Neutrophil (primary cell): ENCODE data around the gene C1QTNF7.

Experiments used
- H3K27ac ChIP-seq: fragments of 200-600 bp; sonication (generic); 2 replicates; pipeline ENCODE4 v1.5.1; 2016; ENCODE audit warnings: mild to moderate bottlenecking, moderate library complexity
- H3K27me3 ChIP-seq: fragments of 200-600 bp; sonication (generic); 2 replicates; pipeline ENCODE4 v1.6.0; 2016; ENCODE audit warnings: mild to moderate bottlenecking
- H3K36me3 ChIP-seq: fragments of 200-600 bp; sonication (generic); 2 replicates; pipeline ENCODE4 v1.5.1; 2017
- H3K4me1 ChIP-seq, 2 experiments: fragments of 200-600 bp in 1 of 2; sonication (generic) in 1 of 2; 1 replicate in 1 of 2; 2 replicates in 1 of 2; pipeline versions ENCODE4 v1.5.1 to v1.6.1; 2013 to 2016; ENCODE audit warnings: low read depth in 1 of 2, low read length in 1 of 2, mild to moderate bottlenecking in 1 of 2, moderate library complexity in 1 of 2; ENCODE audit not compliant: control insufficient read depth in 1 of 2, insufficient read depth in 1 of 2
- H3K4me3 ChIP-seq, 2 experiments: fragments of 200-600 bp in 1 of 2; sonication (generic) in 1 of 2; 1 replicate in 1 of 2; 2 replicates in 1 of 2; pipeline ENCODE4 v1.5.1; 2013 to 2016; ENCODE audit warnings: low read depth in 1 of 2, low read length in 1 of 2, mild to moderate bottlenecking in 1 of 2, moderate library complexity in 1 of 2
- H3K9me3 ChIP-seq: fragments of 200-600 bp; sonication (generic); 2 replicates; pipeline ENCODE4 v1.5.1; 2016
- TF ChIP-seq, protein P1 (sequence below): fragments of 200-600 bp; sonication (generic); IDR thresholded peaks from 2 replicates; pipeline ENCODE4 v1.5.1; 2016; ENCODE audit warnings: antibody characterized with exemption

Gene C1QTNF7, protein sequence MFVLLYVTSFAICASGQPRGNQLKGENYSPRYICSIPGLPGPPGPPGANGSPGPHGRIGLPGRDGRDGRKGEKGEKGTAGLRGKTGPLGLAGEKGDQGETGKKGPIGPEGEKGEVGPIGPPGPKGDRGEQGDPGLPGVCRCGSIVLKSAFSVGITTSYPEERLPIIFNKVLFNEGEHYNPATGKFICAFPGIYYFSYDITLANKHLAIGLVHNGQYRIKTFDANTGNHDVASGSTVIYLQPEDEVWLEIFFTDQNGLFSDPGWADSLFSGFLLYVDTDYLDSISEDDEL

DNA sequence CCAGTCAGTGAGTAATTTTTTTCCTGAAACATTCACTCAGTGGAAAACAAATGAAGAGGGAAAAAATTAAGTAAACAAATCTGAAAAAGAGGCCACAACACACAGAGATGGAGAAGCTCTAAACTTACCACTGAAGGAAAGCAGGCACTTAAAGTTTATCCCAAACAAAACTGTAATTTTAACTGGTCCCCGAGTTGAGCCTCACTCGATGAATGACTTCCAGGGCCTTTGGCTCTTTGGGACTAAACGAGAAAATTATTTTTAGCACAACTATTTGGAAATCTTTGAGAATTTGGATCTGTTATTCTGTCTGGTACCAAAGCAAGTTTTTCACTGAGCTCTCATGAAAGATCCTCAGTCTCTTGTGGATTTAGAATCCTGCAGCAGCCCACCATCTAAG lies at the start of gene C1QTNF7:
C1QTNF7 (plus strand) TSS at position 333 of the 400 bp plus-strand sequence. CDS start 7,711 bp downstream, outside the sequence.
- H3K27me3 ChIP-seq, result no peaks in the 10 kb centered on the region
- peaks cover 0 to 11% of the 10 kb centered on the region in 2 experiments for H3K4me1 ChIP-seq
- H3K36me3 ChIP-seq, result no peaks in the 10 kb centered on the region
- no peak within 1 kb of the TSS for H3K27ac ChIP-seq
- H3K4me3 ChIP-seq, result no peak within 1 kb of the TSS
- TF ChIP-seq, protein P1, sequence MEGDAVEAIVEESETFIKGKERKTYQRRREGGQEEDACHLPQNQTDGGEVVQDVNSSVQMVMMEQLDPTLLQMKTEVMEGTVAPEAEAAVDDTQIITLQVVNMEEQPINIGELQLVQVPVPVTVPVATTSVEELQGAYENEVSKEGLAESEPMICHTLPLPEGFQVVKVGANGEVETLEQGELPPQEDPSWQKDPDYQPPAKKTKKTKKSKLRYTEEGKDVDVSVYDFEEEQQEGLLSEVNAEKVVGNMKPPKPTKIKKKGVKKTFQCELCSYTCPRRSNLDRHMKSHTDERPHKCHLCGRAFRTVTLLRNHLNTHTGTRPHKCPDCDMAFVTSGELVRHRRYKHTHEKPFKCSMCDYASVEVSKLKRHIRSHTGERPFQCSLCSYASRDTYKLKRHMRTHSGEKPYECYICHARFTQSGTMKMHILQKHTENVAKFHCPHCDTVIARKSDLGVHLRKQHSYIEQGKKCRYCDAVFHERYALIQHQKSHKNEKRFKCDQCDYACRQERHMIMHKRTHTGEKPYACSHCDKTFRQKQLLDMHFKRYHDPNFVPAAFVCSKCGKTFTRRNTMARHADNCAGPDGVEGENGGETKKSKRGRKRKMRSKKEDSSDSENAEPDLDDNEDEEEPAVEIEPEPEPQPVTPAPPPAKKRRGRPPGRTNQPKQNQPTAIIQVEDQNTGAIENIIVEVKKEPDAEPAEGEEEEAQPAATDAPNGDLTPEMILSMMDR, result no peak
- H3K9me3 ChIP-seq, result no peaks in the 10 kb centered on the region

DNA sequence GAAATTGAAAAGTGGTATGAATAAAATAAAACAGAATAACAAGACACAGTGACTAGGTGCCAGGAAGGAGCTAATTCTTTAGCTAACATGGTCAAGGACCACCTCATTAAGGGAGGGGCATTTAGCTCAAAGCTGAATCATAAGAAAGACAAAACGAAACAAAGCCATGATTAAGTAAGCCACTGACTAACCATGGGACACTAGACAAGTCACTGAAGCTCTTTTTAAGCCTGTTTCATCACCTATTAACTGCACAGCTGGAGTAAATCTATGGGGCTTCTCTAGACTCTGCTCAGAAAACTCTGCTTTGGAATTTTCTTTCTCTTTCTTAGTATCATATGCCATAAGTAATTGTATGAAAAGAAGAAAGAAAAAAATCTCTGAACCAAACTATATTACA lies 49.8 kb upstream of the C1QTNF7 start:
- H3K27me3 ChIP-seq, result no peaks in the 10 kb centered on the region
- no peak overlapping the region for H3K4me3 ChIP-seq
- peaks cover 7% of the 10 kb centered on the region in 2 experiments for H3K4me1 ChIP-seq
- no peaks in the 10 kb centered on the region for H3K36me3 ChIP-seq
- H3K27ac ChIP-seq, result no peak overlapping the region
- TF ChIP-seq, protein P1, result no peak
- H3K9me3 ChIP-seq, result no peaks in the 10 kb centered on the region

DNA sequence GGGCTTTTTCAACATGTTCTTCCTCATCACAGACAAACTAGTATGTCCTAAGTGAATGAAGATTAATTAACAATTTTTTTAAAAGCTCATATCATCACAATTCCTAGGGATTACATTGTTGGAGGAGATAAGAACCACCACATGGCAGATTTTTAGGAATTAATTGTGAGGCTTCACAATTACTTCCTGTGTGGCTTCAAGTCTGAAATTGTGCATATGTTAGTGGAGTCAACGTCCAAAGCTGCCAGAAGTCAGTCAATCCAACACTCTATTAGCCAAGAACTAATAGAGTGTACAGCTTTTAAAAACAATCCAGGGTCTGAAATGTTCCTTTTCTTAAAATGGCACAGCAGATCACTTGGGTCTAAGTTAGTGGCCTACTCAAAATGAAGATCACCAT lies 49.3 kb upstream of the C1QTNF7 start:
- TF ChIP-seq, protein P1, result no peak
- H3K27ac ChIP-seq, result no peak overlapping the region

DNA sequence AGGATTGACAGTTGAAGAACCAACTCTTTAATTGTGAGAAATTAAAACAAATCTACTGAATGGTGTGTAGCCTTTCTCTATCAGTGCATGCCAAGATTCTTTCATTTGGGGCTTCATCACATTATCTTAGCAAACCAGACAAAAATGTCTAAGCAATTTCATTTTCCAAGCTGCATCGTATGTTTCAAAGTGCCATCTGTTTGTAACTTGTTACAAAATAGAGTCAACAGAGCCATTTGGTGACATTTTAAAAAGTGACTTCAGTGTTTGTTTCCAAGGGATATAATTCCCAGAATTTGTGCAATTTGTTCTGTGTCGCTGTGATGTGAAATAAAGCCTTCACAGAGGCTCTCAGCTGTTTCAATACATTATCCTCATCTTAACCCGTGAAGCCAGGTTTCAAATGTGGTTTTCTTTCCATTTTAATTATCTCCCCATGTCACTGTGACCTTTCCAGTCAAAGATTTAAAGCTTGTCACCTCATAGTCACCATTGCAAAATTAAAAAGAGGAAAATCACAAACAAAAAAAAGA lies 46.0 kb upstream of the C1QTNF7 start:
- Histone ChIP-seq H3K4me1 (no peaks in the 10 kb centered on the region), H3K36me3 (no peaks in the 10 kb centered on the region), H3K4me3 (no peak overlapping the region), H3K27me3 (no peaks in the 10 kb centered on the region), H3K27ac (no peak overlapping the region), H3K9me3 (no peaks in the 10 kb centered on the region)
- TF ChIP-seq, protein P1, result no peak

More for the DNA sequence above, 49.3 kb upstream of the C1QTNF7 start:
- Histone ChIP-seq H3K9me3 (no peaks in the 10 kb centered on the region), H3K27me3 (no peaks in the 10 kb centered on the region), H3K4me1 (peaks cover 7% of the 10 kb centered on the region in 2 experiments), H3K36me3 (no peaks in the 10 kb centered on the region), H3K4me3 (no peak overlapping the region)

DNA sequence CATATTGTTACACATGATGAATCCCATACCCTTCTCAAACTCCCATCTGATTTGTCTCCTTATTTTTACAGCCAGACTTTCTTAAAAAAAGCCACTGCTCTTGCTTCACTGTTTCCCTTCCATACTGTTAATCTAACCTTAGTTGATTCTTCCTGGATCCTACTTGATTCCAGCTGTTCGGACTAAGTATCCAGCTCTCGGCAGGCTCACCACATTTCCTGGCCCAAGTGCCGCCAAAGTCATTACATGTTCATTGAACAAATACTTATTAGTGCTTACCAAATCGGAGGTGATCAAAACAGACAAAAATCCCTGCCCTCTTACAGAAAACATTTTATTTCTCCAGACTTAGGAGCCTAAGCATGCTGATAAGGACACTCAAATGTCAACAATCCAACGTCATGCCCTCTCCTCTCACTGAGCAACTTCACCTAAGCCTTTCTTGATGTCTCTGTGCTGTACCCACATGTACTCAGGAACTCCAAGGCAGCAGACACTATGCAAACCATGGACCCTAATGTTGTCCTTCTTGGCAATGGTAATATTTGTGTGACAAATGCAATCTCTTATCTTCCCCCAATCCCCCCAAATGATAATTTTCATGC lies 45.1 kb upstream of the C1QTNF7 start:
- TF ChIP-seq, protein P1, result no peak
- Histone ChIP-seq H3K27ac (no peak overlapping the region), H3K36me3 (no peaks in the 10 kb centered on the region), H3K4me1 (no peaks in the 10 kb centered on the region), H3K9me3 (no peaks in the 10 kb centered on the region), H3K27me3 (no peaks in the 10 kb centered on the region), H3K4me3 (no peak overlapping the region)
